ENCODE measurements around the gene WDFY3.

GRCh38 chr4:84932462-84932861 is 34.0 kb downstream of the WDFY3 start:
- TF ChIP-seq CTCF (IDR thresholded peaks at IDR 0.05) (no peak), POLR2A (IDR thresholded peaks at IDR 0.05) (no peak)
